ENCODE results near the gene PTPRN2. TPM values are rescaled to one million over a fixed set of nuclear protein-coding genes. Genes with fewer than 3 reads are reported as not detected.
"Not testable (repeated sequence)": the region's sequence is repeated elsewhere in the genome, so short reads cannot be mapped to it uniquely, and the experiment has no call there.

Gene PTPRN2
- total RNA-seq, 2 donors from 2014 or later = 26.1 to 55.5 TPM

- no peaks in the 10 kb centered on the region for H3K4me1 ChIP-seq (replicated peaks)
- H3K4me3 ChIP-seq = no peak overlapping the region
- H3K27me3 ChIP-seq (replicated peaks; ENCODE audit: insufficient read depth) = no peaks in the 10 kb centered on the region
- intact Hi-C loops (cut with DNase I) = no loop called here
- WGBS = 83% methylated on average over 12 of the region's 12 CpGs
- no peak for TF ChIP-seq CTCF (IDR thresholded peaks at IDR 0.05)
- TF ChIP-seq POLR2AphosphoS5 (IDR thresholded peaks at IDR 0.05) = no peak
- no peak for TF ChIP-seq POLR2A (IDR thresholded peaks at IDR 0.05)
- H3K36me3 ChIP-seq = no peaks in the 10 kb centered on the region
- no peaks in the 10 kb centered on the region for H3K9me3 ChIP-seq
- peak overlapping the region; percentile 50 to 60 for H3K27ac ChIP-seq
- DNase-seq (ENCODE audit: low spot score) = no peak
Measured at GRCh38 chr7:158431055-158431940, 156.3 kb downstream of the PTPRN2 start.

- 76% methylated on average over 10 of the region's 22 CpGs for WGBS
Measured at GRCh38 chr7:158430308-158431034, 157.2 kb downstream of the PTPRN2 start.

GRCh38 chr7:158428837-158429753 is 158.5 kb downstream of the PTPRN2 start:
- 72% methylated on average over 23 of the region's 24 CpGs for WGBS
- TF ChIP-seq POLR2AphosphoS5 (IDR thresholded peaks at IDR 0.05) = no peak
- peak in 1 of 4 experiments; percentile 18 for TF ChIP-seq CTCF (IDR thresholded peaks at IDR 0.05)

More at GRCh38 chr7:158430308-158431034, 157.2 kb downstream of the PTPRN2 start:
- Histone ChIP-seq H3K4me3 (no peak overlapping the region), H3K27me3 (replicated peaks; ENCODE audit: insufficient read depth) (no peaks in the 10 kb centered on the region), H3K36me3 (no peaks in the 10 kb centered on the region), H3K4me1 (replicated peaks) (no peaks in the 10 kb centered on the region), H3K9me3 (no peaks in the 10 kb centered on the region), H3K27ac (no peak overlapping the region)
- no peak for TF ChIP-seq POLR2A (IDR thresholded peaks at IDR 0.05)
- no peak for TF ChIP-seq POLR2AphosphoS5 (IDR thresholded peaks at IDR 0.05)
- TF ChIP-seq CTCF (IDR thresholded peaks at IDR 0.05) = no peak
- no peak for DNase-seq (ENCODE audit: low spot score)
- intact Hi-C loops (cut with DNase I) = no loop called here

GRCh38 chr7:158428131-158428836 is 159.3 kb downstream of the PTPRN2 start:
- H3K4me1 ChIP-seq (replicated peaks) = no peaks in the 10 kb centered on the region
- WGBS = 78% methylated on average over 26 of the region's 26 CpGs
- H3K27me3 ChIP-seq (replicated peaks; ENCODE audit: insufficient read depth) = no peaks in the 10 kb centered on the region
- H3K9me3 ChIP-seq = no peaks in the 10 kb centered on the region
- intact Hi-C loops (cut with DNase I) = no loop called here
- TF ChIP-seq POLR2A (IDR thresholded peaks at IDR 0.05) = no peak
- no peak for TF ChIP-seq POLR2AphosphoS5 (IDR thresholded peaks at IDR 0.05)
- TF ChIP-seq CTCF (IDR thresholded peaks at IDR 0.05) = no peak
- H3K36me3 ChIP-seq = no peaks in the 10 kb centered on the region
- H3K4me3 ChIP-seq = no peak overlapping the region
- no peak for DNase-seq (ENCODE audit: low spot score)
- no peak overlapping the region for H3K27ac ChIP-seq

More at GRCh38 chr7:158428837-158429753, 158.5 kb downstream of the PTPRN2 start:
- no peak overlapping the region for H3K27ac ChIP-seq
- no peaks in the 10 kb centered on the region for H3K27me3 ChIP-seq (replicated peaks; ENCODE audit: insufficient read depth)
- intact Hi-C loops (cut with DNase I) = no loop called here
- DNase-seq (ENCODE audit: low spot score) = peak; percentile 34
- no peaks in the 10 kb centered on the region for H3K4me1 ChIP-seq (replicated peaks)
- H3K4me3 ChIP-seq = no peak overlapping the region
- no peaks in the 10 kb centered on the region for H3K9me3 ChIP-seq
- H3K36me3 ChIP-seq = no peaks in the 10 kb centered on the region

GRCh38 chr7:158425676-158426075 is 161.9 kb downstream of the PTPRN2 start:
- intact Hi-C loops (cut with DNase I) = not testable (repeated sequence)

More at GRCh38 chr7:158425676-158426075, 161.9 kb downstream of the PTPRN2 start:
- not testable (repeated sequence) for H3K4me1 ChIP-seq (replicated peaks); H3K27me3 ChIP-seq (replicated peaks; ENCODE audit: insufficient read depth); H3K36me3 ChIP-seq; H3K9me3 ChIP-seq; H3K27ac ChIP-seq; H3K4me3 ChIP-seq; DNase-seq (ENCODE audit: low spot score)
- 96% methylated on average over 29 of the region's 42 CpGs for WGBS
